BLaER1 (cell line): Measurements from ENCODE around the gene MACROH2A2.
"Not testable (repeated sequence)": the region's sequence is repeated elsewhere in the genome, so short reads cannot be mapped to it uniquely, and the experiment has no call there.

Source experiments
- H3K27ac ChIP-seq: shearing (Covaris generic); formaldehyde crosslinking; 2 replicates; pipeline ENCODE4 v1.8.1; 2022
- H3K27me3 ChIP-seq: shearing (Covaris generic); formaldehyde crosslinking; 2 replicates; pipeline ENCODE4 v1.8.1; 2022
- H3K36me3 ChIP-seq: shearing (Covaris generic); formaldehyde crosslinking; 2 replicates; pipeline ENCODE4 v1.8.1; 2022
- H3K4me1 ChIP-seq: shearing (Covaris generic); formaldehyde crosslinking; 2 replicates; pipeline ENCODE4 v1.8.1; 2022
- H3K4me2 ChIP-seq: shearing (Covaris generic); formaldehyde crosslinking; 2 replicates; pipeline ENCODE4 v1.8.1; 2022
- H3K4me3 ChIP-seq: shearing (Covaris generic); formaldehyde crosslinking; 2 replicates; pipeline ENCODE4 v1.8.1; 2022
- H3K9ac ChIP-seq: shearing (Covaris generic); formaldehyde crosslinking; 2 replicates; pipeline ENCODE4 v1.8.1; 2022
- H3K9me3 ChIP-seq: shearing (Covaris generic); formaldehyde crosslinking; 2 replicates; pipeline ENCODE4 v1.8.1; 2022
- H4K20me1 ChIP-seq: shearing (Covaris generic); formaldehyde crosslinking; 2 replicates; pipeline ENCODE4 v1.8.1; 2022
- Cebpa-rat ChIP-seq: shearing (Covaris generic); IDR thresholded peaks from 2 replicates; pipeline ENCODE4 v1.8.1; 2022

Gene MACROH2A2

GRCh38 chr10:70096705-70097420 lies 44.2 kb downstream of the MACROH2A2 start:
- Histone ChIP-seq H3K4me2 (no peak overlapping the region), H3K36me3 (peaks cover 95% of the 10 kb centered on the region)
- TF ChIP-seq Cebpa-rat, result no peak

GRCh38 chr10:70097459-70097858 lies 44.8 kb downstream of the MACROH2A2 start:
- TF ChIP-seq Cebpa-rat, result no peak
- no peak overlapping the region for H3K9ac ChIP-seq

More at GRCh38 chr10:70096705-70097420, 44.2 kb downstream of the MACROH2A2 start:
- Histone ChIP-seq H3K4me1 (no peaks in the 10 kb centered on the region), H4K20me1 (no peaks in the 10 kb centered on the region), H3K27ac (no peak overlapping the region), H3K9ac (no peak overlapping the region), H3K4me3 (no peak overlapping the region), H3K27me3 (no peaks in the 10 kb centered on the region), H3K9me3 (0 out of 2 replicates have a peak, but pooled peaks cover 5% of the 10 kb centered on the region)

GRCh38 chr10:70098271-70098670 lies 45.6 kb downstream of the MACROH2A2 start:
- Histone ChIP-seq H3K27ac (no peak overlapping the region), H3K4me1 (no peaks in the 10 kb centered on the region), H3K4me3 (no peak overlapping the region), H3K9me3 (0 out of 2 replicates have a peak, but pooled peaks cover 5% of the 10 kb centered on the region), H3K27me3 (no peaks in the 10 kb centered on the region), H3K36me3 (peaks cover 94% of the 10 kb centered on the region), H3K9ac (no peak overlapping the region), H3K4me2 (no peak overlapping the region), H4K20me1 (no peaks in the 10 kb centered on the region)
- TF ChIP-seq Cebpa-rat, result no peak

More at GRCh38 chr10:70097459-70097858, 44.8 kb downstream of the MACROH2A2 start:
- no peaks in the 10 kb centered on the region for H3K27me3 ChIP-seq
- 0 out of 2 replicates have a peak, but pooled peaks cover 5% of the 10 kb centered on the region for H3K9me3 ChIP-seq
- H3K36me3 ChIP-seq, result peaks cover 94% of the 10 kb centered on the region
- H3K4me1 ChIP-seq, result no peaks in the 10 kb centered on the region
- H3K27ac ChIP-seq, result no peak overlapping the region
- H4K20me1 ChIP-seq, result no peaks in the 10 kb centered on the region
- H3K4me3 ChIP-seq, result no peak overlapping the region
- no peak overlapping the region for H3K4me2 ChIP-seq

DNA sequence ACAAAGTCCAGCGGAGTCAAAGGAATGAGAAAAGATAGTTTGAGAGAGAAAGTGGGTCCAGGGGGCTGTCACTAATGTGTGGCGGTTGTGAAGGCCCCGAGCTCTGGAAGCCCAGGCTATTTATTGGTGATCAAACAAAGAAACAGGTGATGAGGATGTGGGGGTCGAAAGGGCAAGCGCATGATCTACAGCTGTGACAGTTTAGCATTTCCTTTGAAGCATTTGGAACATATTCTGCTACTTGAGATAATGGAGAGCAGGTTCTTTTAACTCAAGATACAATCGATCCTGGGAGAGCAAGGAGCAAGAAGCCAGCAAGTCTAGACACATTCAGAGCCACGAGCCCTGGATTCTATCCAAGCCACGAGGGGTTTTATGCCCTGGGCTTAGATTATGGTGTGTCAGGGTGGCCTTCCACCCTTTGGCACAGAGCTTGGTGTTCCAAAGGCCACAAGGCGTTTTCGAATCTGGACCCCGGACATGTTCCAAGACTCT lies 48.5 kb downstream of the MACROH2A2 start:
- not testable (repeated sequence) for H4K20me1 ChIP-seq, H3K27me3 ChIP-seq, H3K27ac ChIP-seq, H3K9ac ChIP-seq, H3K4me1 ChIP-seq, H3K4me3 ChIP-seq, H3K9me3 ChIP-seq, H3K4me2 ChIP-seq
- H3K36me3 ChIP-seq, result peaks cover 96% of the 10 kb centered on the region

DNA sequence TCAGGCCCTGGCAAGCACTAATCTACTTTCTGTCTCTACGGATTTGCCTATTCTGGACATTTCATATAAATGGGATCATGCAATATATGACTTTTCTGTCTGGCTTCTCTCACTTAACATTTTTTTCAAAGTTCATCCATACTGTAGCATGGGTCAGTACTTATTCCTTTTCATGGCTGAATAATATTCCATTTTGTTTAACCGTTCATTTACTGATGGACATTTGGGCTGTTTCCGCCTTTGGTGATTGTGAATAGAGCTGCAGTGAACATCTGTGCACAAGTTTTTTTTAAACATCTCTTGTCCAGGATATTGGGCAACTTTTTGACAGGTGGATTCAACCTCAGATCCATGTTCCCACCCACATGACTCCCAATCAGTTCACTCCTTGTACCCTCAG lies 49.0 kb downstream of the MACROH2A2 start:
- H3K4me2 ChIP-seq, result no peak overlapping the region
- peaks cover 92% of the 10 kb centered on the region for H3K36me3 ChIP-seq
- H3K4me3 ChIP-seq, result no peak overlapping the region
- H3K9ac ChIP-seq, result no peak overlapping the region
- H4K20me1 ChIP-seq, result no peaks in the 10 kb centered on the region
- H3K27me3 ChIP-seq, result no peaks in the 10 kb centered on the region
- H3K27ac ChIP-seq, result no peak overlapping the region
- H3K4me1 ChIP-seq, result peaks cover 4% of the 10 kb centered on the region
- TF ChIP-seq Cebpa-rat, result no peak
- 0 out of 2 replicates have a peak, but pooled peaks cover 5% of the 10 kb centered on the region for H3K9me3 ChIP-seq

DNA sequence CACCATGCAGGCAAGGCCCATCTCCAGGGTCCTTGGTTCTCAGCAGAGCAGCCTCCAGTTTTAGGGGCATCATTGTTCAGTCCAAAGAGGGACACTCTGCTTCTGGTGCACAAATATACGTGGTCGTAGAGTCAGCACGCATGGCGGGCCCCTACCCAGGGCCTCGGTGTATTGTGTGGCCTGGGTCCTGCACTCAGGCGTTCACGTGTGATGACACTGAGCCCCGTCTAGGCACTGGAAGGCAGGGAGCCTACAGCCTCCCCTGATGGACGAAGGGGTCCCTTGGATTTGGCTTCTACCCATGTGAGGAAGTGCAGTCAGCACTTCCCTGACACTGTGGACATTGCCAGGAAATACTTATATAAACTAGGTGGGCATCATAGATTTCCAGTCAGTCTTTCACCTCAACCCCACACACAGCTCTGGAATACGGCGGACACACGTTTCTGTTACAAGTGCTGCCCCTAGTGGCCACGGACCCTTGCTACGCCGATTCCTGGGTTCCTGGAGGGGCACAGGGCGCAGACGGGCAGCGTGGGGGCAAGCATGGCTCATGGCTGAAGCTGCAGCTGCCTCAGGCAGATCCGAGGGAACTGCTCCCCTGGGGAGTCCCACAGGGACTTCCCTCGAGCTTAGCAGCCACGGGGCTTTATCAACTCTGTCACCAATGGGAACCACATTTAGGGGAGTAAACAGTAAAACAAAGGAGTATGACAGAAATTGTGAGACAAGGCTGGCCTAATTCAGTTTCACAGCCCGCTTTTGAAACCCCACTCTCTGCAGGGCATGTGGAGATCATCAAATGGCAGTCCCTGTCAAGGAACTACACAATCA lies 54.5 kb downstream of the MACROH2A2 start:
- Histone ChIP-seq H3K9ac (0 out of 2 replicates have a peak overlapping the region, but pooled peaks have one; percentile 15), H3K4me3 (no peak overlapping the region), H3K27me3 (no peaks in the 10 kb centered on the region), H3K4me1 (peaks cover 25% of the 10 kb centered on the region), H3K4me2 (peak overlapping the region; percentile 51), H3K27ac (peak overlapping the region; percentile 43; the same call in 1 of the 2 replicates), H3K36me3 (peaks cover 74% of the 10 kb centered on the region), H3K9me3 (no peaks in the 10 kb centered on the region), H4K20me1 (no peaks in the 10 kb centered on the region)
- no peak for TF ChIP-seq Cebpa-rat

DNA sequence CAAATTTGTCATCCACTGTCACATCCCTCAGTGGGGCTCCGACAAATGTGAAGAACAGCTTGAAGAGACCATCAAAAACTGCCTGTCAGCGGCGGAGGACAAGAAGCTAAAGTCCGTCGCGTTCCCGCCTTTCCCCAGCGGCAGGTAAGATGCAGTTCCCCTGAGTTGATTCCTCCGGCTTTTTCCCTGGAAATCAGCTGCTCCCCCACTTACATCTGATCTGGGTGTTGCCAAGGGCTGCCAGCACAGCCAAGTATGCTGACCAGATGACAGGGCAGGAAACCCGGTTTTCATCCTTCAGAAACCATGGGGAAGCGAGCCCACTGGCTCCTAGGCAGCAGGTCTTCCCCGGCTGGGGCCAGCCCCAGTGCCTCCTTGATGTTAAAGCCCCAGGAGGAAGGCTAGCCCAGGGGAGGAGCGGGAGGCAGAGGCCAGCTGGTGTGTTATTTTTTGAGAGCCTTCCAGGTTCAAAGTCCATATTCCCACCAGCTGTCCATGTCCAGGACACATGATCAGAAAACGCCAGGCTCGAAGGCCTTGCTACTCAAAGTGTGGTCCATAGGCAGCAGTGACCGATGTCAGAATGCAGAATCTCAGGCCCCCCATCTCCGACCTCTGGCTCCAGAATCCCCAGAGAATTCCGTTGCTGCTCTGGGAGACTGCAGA lies 56.6 kb downstream of the MACROH2A2 start:
- Histone ChIP-seq H3K9ac (no peak overlapping the region; the same call in 1 of the 2 replicates), H3K4me3 (no peak overlapping the region), H4K20me1 (no peaks in the 10 kb centered on the region), H3K9me3 (no peaks in the 10 kb centered on the region), H3K27ac (no peak overlapping the region), H3K36me3 (peaks cover 75% of the 10 kb centered on the region), H3K27me3 (no peaks in the 10 kb centered on the region), H3K4me2 (no peak overlapping the region), H3K4me1 (peaks cover 45% of the 10 kb centered on the region)
- TF ChIP-seq Cebpa-rat, result no peak

GRCh38 chr10:70111496-70111895 lies 58.9 kb downstream of the MACROH2A2 start:
- no peaks in the 10 kb centered on the region for H3K27me3 ChIP-seq
- no peak overlapping the region for H3K27ac ChIP-seq
- no peak overlapping the region for H3K4me3 ChIP-seq
- H3K4me2 ChIP-seq, result no peak overlapping the region
- no peak for TF ChIP-seq Cebpa-rat
- H3K36me3 ChIP-seq, result peaks cover 66% of the 10 kb centered on the region
- H4K20me1 ChIP-seq, result no peaks in the 10 kb centered on the region
- no peaks in the 10 kb centered on the region for H3K9me3 ChIP-seq
- H3K9ac ChIP-seq, result no peak overlapping the region
- peaks cover 44% of the 10 kb centered on the region for H3K4me1 ChIP-seq

- no peak for TF ChIP-seq Cebpa-rat
- no peaks in the 10 kb centered on the region for H3K27me3 ChIP-seq
- no peak overlapping the region for H3K27ac ChIP-seq
- peaks cover 38% of the 10 kb centered on the region for H3K4me1 ChIP-seq
- H3K9ac ChIP-seq, result no peak overlapping the region
- no peaks in the 10 kb centered on the region for H3K9me3 ChIP-seq
- H3K4me3 ChIP-seq, result no peak overlapping the region
- H3K4me2 ChIP-seq, result no peak overlapping the region
- peaks cover 66% of the 10 kb centered on the region for H3K36me3 ChIP-seq
- H4K20me1 ChIP-seq, result no peaks in the 10 kb centered on the region
Measured at GRCh38 chr10:70112071-70112470, 59.4 kb downstream of the MACROH2A2 start.
